PC-9 (cell line): Measurements from ENCODE around the gene IL17D.

Source experiments
- EZH2 ChIP-seq: fragments of 200-600 bp; sonication (generic); IDR thresholded peaks from 2 replicates; pipeline ENCODE4 v1.8.0; 2017; ENCODE audit warnings: antibody characterized with exemption, low read depth
- TF ChIP-seq, protein P1 (sequence below): fragments of 200-600 bp; sonication (generic); conservative IDR thresholded peaks from 2 replicates; pipeline ENCODE4 v1.6.1; 2017; ENCODE audit warnings: mixed run types, antibody characterized with exemption, mild to moderate bottlenecking, moderate library complexity

DNA sequence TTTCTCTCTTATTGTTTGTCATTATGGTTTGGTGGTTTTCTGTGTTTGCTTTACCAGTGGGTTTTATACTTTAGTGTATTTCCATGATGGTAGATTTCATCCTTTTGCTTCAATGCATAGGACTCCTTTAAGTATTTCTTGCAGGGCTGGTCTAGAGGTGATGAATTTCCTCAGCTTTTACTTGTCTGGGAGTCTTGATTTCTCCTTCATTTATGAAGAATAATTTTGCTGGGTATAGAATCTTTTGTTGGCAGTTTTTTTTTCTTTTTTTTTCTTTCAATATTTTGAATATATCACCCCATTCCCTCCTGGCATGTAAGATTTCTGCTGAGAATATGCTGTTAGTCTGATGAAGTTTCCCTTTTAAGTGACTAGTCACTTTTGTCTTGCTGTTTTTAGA, 50.5 kb downstream of the IL17D start:
- TF ChIP-seq, protein P1, sequence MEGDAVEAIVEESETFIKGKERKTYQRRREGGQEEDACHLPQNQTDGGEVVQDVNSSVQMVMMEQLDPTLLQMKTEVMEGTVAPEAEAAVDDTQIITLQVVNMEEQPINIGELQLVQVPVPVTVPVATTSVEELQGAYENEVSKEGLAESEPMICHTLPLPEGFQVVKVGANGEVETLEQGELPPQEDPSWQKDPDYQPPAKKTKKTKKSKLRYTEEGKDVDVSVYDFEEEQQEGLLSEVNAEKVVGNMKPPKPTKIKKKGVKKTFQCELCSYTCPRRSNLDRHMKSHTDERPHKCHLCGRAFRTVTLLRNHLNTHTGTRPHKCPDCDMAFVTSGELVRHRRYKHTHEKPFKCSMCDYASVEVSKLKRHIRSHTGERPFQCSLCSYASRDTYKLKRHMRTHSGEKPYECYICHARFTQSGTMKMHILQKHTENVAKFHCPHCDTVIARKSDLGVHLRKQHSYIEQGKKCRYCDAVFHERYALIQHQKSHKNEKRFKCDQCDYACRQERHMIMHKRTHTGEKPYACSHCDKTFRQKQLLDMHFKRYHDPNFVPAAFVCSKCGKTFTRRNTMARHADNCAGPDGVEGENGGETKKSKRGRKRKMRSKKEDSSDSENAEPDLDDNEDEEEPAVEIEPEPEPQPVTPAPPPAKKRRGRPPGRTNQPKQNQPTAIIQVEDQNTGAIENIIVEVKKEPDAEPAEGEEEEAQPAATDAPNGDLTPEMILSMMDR: no peak
- no peak for TF ChIP-seq EZH2
